ENCODE data around the gene SHOC2. TPM values are rescaled to one million over a fixed set of nuclear protein-coding genes. Genes with fewer than 3 reads are reported as not detected.

The SHOC2 gene
- total RNA-seq, 1 donor from 2014 or later, result 30.1 TPM

- no peak for TF ChIP-seq CTCF (conservative IDR thresholded peaks at IDR 0.05)
- Mint-ChIP-seq H3K9me3 (peaks cover 14% of the 10 kb centered on the region), H3K36me3 (ENCODE audit: low read depth) (peaks cover 55% of the 10 kb centered on the region), H3K27me3 (ENCODE audit: low read depth) (no peaks in the 10 kb centered on the region), H3K4me3 (no peak overlapping the region), H3K27ac (ENCODE audit: unreplicated experiment) (no peak overlapping the region), H3K4me1 (no peaks in the 10 kb centered on the region)
- no peak for DNase-seq (ENCODE audit: low read depth, low spot score)
Measured at GRCh38 chr10:110951381-110951780, 32.0 kb downstream of the SHOC2 start.

GRCh38 chr10:110957606-110958005 is 38.2 kb downstream of the SHOC2 start:
- H3K4me1 Mint-ChIP-seq, result no peaks in the 10 kb centered on the region
- TF ChIP-seq CTCF (conservative IDR thresholded peaks at IDR 0.05), result no peak
- peaks cover 4% of the 10 kb centered on the region for H3K9me3 Mint-ChIP-seq
- H3K4me3 Mint-ChIP-seq, result no peak overlapping the region
- no peaks in the 10 kb centered on the region for H3K27me3 Mint-ChIP-seq (ENCODE audit: low read depth)
- DNase-seq (ENCODE audit: low read depth, low spot score), result no peak
- H3K27ac Mint-ChIP-seq (ENCODE audit: unreplicated experiment), result no peak overlapping the region
- H3K36me3 Mint-ChIP-seq (ENCODE audit: low read depth), result peaks cover 12% of the 10 kb centered on the region

- TF ChIP-seq CTCF (conservative IDR thresholded peaks at IDR 0.05), result no peak
- Mint-ChIP-seq H3K4me3 (no peak overlapping the region), H3K9me3 (peaks cover 2% of the 10 kb centered on the region), H3K4me1 (no peaks in the 10 kb centered on the region), H3K27me3 (ENCODE audit: low read depth) (no peaks in the 10 kb centered on the region), H3K36me3 (ENCODE audit: low read depth) (peaks cover 5% of the 10 kb centered on the region), H3K27ac (ENCODE audit: unreplicated experiment) (no peak overlapping the region)
- no peak for DNase-seq (ENCODE audit: low read depth, low spot score)
Measured at GRCh38 chr10:110959379-110960332, 40.3 kb downstream of the SHOC2 start.

GRCh38 chr10:110960333-110960712 is 40.9 kb downstream of the SHOC2 start:
- Mint-ChIP-seq H3K27me3 (ENCODE audit: low read depth) (no peaks in the 10 kb centered on the region), H3K4me1 (no peaks in the 10 kb centered on the region), H3K9me3 (no peaks in the 10 kb centered on the region), H3K36me3 (ENCODE audit: low read depth) (peaks cover under 1% of the 10 kb centered on the region), H3K27ac (ENCODE audit: unreplicated experiment) (no peak overlapping the region), H3K4me3 (no peak overlapping the region)
- no peak for TF ChIP-seq CTCF (conservative IDR thresholded peaks at IDR 0.05)
- no peak for DNase-seq (ENCODE audit: low read depth, low spot score)

- H3K27me3 Mint-ChIP-seq (ENCODE audit: low read depth), result no peaks in the 10 kb centered on the region
- DNase-seq (ENCODE audit: low read depth, low spot score), result no peak
- no peak for TF ChIP-seq CTCF (conservative IDR thresholded peaks at IDR 0.05)
- no peaks in the 10 kb centered on the region for H3K9me3 Mint-ChIP-seq
- H3K4me3 Mint-ChIP-seq, result no peak overlapping the region
- no peaks in the 10 kb centered on the region for H3K4me1 Mint-ChIP-seq
- no peak overlapping the region for H3K27ac Mint-ChIP-seq (ENCODE audit: unreplicated experiment)
- H3K36me3 Mint-ChIP-seq (ENCODE audit: low read depth), result no peaks in the 10 kb centered on the region
Measured at GRCh38 chr10:110962443-110962842, 43.0 kb downstream of the SHOC2 start.

Data from neural crest cell (in vitro differentiated cells).